SK-N-SH treated with all-trans-retinoic acid at 6 μM for 48 hours (cell line): Measurements from ENCODE around the gene SMYD4.
"Not testable (repeated sequence)": the region's sequence is repeated elsewhere in the genome, so short reads cannot be mapped to it uniquely, and the experiment has no call there.

Source experiments
- ATAC-seq: fragments of 200-7000 bp; cut with Tn5 transposase; 3 replicates; pipeline ENCODE4 v1.9.1; 2020; ENCODE audit warnings: mild to moderate bottlenecking, moderate library complexity
- ARNTL ChIP-seq: fragments of 450-650 bp; formaldehyde crosslinking; IDR thresholded peaks from 2 replicates; pipeline ENCODE4 v1.5.0; 2020; ENCODE audit warnings: low read depth, mild to moderate bottlenecking, moderate library complexity, borderline replicate concordance
- BACH2 ChIP-seq: fragments of 250-450 bp; sonication (Bioruptor Pico); IDR thresholded peaks from 2 replicates; pipeline ENCODE4 v1.9.0; 2021; ENCODE audit warnings: mild to moderate bottlenecking, borderline replicate concordance
- CSDC2 ChIP-seq: fragments of 250-450 bp; sonication (Bioruptor Pico); IDR thresholded peaks from 2 replicates; pipeline ENCODE4 v1.5.0; 2020; ENCODE audit warnings: mild to moderate bottlenecking, moderate library complexity
- GLIS3 ChIP-seq: fragments of 250-450 bp; sonication (Bioruptor Pico); IDR thresholded peaks from 2 replicates; pipeline ENCODE4 v1.5.0; 2020; ENCODE audit warnings: mild to moderate bottlenecking, moderate library complexity
- RARB ChIP-seq: fragments of 250-450 bp; sonication (Bioruptor Pico); IDR thresholded peaks from 2 replicates; pipeline ENCODE4 v1.8.0; 2021; ENCODE audit warnings: mild to moderate bottlenecking, moderate library complexity
- SNAI2 ChIP-seq: fragments of 250-450 bp; sonication (Bioruptor Pico); IDR thresholded peaks from 2 replicates; pipeline ENCODE4 v1.5.0; 2020; ENCODE audit warnings: mild to moderate bottlenecking, moderate library complexity
- TCF4 ChIP-seq: fragments of 250-450 bp; sonication (Bioruptor Pico); IDR thresholded peaks from 2 replicates; pipeline ENCODE4 v1.8.0; 2021; ENCODE audit warnings: mild to moderate bottlenecking, moderate library complexity, borderline replicate concordance
- TOX ChIP-seq: fragments of 250-450 bp; sonication (Bioruptor Pico); IDR thresholded peaks from 2 replicates; pipeline ENCODE4 v1.8.0; 2021; ENCODE audit warnings: mild to moderate bottlenecking, moderate library complexity, borderline replicate concordance
- ZC3H10 ChIP-seq: fragments of 250-450 bp; sonication (Bioruptor Pico); IDR thresholded peaks from 2 replicates; pipeline ENCODE4 v1.5.1; 2021; ENCODE audit warnings: mild to moderate bottlenecking, moderate library complexity
- ZFP3 ChIP-seq: fragments of 250-450 bp; sonication (Bioruptor Pico); IDR thresholded peaks from 2 replicates; pipeline ENCODE4 v1.5.0; 2020; ENCODE audit warnings: mild to moderate bottlenecking, moderate library complexity
- ZFP30 ChIP-seq: fragments of 450-650 bp; formaldehyde crosslinking; IDR thresholded peaks from 2 replicates; pipeline ENCODE4 v1.5.0; 2022; ENCODE audit warnings: mild to moderate bottlenecking, moderate library complexity
- ZNF565 ChIP-seq: fragments of 450-650 bp; formaldehyde crosslinking; conservative IDR thresholded peaks from 2 replicates; pipeline ENCODE4 v1.5.0; 2020; ENCODE audit warnings: low read depth, mild to moderate bottlenecking, moderate library complexity
- ZNF70 ChIP-seq: fragments of 450-650 bp; formaldehyde crosslinking; IDR thresholded peaks from 2 replicates; pipeline ENCODE4 v1.5.0; 2020; ENCODE audit warnings: mild to moderate bottlenecking, moderate library complexity
- ZNF8 ChIP-seq: fragments of 450-650 bp; formaldehyde crosslinking; IDR thresholded peaks from 2 replicates; pipeline ENCODE4 v1.5.0; 2020; ENCODE audit warnings: mild to moderate bottlenecking, moderate library complexity
- TF ChIP-seq, protein P1 (sequence below): fragments of 250-450 bp; sonication (Bioruptor Pico); IDR thresholded peaks from 2 replicates; pipeline ENCODE4 v1.8.0; 2020; ENCODE audit warnings: mild to moderate bottlenecking, moderate library complexity, borderline replicate concordance
- TF ChIP-seq, protein P2 (sequence below): fragments of 250-450 bp; sonication (Bioruptor Pico); IDR thresholded peaks from 2 replicates; pipeline ENCODE4 v1.8.0; 2021; ENCODE audit warnings: low read depth, mild to moderate bottlenecking, moderate library complexity, borderline replicate concordance
- TF ChIP-seq, protein P3 (sequence below): fragments of 250-450 bp; sonication (Bioruptor Pico); IDR thresholded peaks from 2 replicates; pipeline ENCODE4 v1.5.1; 2020; ENCODE audit warnings: low read depth, mild to moderate bottlenecking, moderate library complexity
- TF ChIP-seq, protein P4 (sequence below): fragments of 250-450 bp; sonication (Bioruptor Pico); IDR thresholded peaks from 2 replicates; pipeline ENCODE4 v1.5.1; 2021; ENCODE audit warnings: mild to moderate bottlenecking, moderate library complexity
- TF ChIP-seq, protein P5 (sequence below): fragments of 250-450 bp; sonication (Bioruptor Pico); IDR thresholded peaks from 2 replicates; pipeline ENCODE4 v1.5.0; 2020; ENCODE audit warnings: mild to moderate bottlenecking, moderate library complexity

SMYD4 gene

DNA sequence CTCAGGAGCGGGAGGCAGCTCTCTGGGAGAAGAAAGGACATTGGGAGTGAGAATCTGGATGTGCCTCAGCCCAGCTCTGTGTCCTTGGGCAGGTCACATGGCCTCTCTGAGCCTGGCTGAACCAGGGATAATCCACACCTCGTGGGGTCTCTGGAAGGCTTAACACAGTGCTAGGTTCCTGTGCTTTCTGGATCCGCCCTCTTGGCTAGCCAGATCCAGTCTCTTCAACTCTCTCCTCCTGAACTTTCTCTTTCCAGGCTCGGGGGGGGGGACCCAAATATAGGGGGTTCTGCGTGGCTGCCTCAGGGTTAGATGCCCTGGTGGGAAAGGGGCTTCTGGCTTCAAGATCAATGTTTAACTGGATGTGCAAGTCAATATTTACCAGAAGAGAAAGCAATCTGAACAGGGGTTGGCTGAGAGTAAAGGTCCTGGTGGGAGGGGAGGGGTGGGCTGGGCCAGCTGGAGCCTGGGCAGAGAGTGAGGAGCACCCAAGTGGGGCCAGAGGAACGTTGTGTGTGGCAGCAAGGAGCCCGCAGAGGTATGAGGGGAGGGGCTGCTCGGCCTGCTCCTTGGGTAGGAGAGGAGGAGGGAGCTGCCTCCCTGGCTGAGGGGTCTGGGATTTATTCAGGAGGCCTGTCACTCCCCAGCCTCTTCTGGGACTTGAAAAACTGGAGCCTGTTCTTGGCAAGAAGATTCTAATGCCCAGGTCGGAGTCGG lies 87.2 kb downstream of the SMYD4 start, which contains the start of gene SERPINF2 (continued):
- TF ChIP-seq, protein P1, sequence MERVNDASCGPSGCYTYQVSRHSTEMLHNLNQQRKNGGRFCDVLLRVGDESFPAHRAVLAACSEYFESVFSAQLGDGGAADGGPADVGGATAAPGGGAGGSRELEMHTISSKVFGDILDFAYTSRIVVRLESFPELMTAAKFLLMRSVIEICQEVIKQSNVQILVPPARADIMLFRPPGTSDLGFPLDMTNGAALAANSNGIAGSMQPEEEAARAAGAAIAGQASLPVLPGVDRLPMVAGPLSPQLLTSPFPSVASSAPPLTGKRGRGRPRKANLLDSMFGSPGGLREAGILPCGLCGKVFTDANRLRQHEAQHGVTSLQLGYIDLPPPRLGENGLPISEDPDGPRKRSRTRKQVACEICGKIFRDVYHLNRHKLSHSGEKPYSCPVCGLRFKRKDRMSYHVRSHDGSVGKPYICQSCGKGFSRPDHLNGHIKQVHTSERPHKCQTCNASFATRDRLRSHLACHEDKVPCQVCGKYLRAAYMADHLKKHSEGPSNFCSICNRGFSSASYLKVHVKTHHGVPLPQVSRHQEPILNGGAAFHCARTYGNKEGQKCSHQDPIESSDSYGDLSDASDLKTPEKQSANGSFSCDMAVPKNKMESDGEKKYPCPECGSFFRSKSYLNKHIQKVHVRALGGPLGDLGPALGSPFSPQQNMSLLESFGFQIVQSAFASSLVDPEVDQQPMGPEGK (CRISPR knock-in tag): no peak
- TF ChIP-seq ZNF70 (no peak), BACH2 (CRISPR knock-in tag) (no peak), ZNF8 (CRISPR knock-in tag) (no peak), GLIS3 (CRISPR knock-in tag) (no peak), ZFP30 (CRISPR knock-in tag) (no peak), ZFP3 (CRISPR knock-in tag) (no peak), ZC3H10 (CRISPR knock-in tag) (no peak)
- TF ChIP-seq, protein P2, sequence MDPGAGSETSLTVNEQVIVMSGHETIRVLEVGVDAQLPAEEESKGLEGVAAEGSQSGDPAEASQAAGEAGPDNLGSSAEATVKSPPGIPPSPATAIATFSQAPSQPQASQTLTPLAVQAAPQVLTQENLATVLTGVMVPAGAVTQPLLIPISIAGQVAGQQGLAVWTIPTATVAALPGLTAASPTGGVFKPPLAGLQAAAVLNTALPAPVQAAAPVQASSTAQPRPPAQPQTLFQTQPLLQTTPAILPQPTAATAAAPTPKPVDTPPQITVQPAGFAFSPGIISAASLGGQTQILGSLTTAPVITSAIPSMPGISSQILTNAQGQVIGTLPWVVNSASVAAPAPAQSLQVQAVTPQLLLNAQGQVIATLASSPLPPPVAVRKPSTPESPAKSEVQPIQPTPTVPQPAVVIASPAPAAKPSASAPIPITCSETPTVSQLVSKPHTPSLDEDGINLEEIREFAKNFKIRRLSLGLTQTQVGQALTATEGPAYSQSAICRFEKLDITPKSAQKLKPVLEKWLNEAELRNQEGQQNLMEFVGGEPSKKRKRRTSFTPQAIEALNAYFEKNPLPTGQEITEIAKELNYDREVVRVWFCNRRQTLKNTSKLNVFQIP (CRISPR knock-in tag): no peak
- TF ChIP-seq, all 23 proteins: peak for 0

DNA sequence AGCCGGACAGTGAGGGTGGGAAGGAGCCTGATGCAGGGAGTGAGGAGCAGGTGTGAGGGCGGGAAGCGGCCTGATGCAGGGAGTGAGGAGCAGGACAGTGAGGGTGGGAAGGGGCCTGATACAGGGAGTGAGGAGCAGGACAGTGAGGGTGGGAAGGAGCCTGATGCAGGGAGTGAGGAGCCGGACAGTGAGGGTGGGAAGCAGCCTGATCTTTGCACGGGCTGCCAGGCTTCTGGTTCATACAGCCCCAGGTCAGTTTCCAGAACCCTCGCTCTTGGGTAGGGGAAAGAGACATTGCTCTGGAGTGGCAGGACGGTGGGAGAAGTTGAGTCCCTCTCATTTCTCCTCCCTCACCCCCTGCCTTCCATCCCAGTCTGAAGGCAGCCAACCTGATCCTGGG lies 87.8 kb downstream of the SMYD4 start:
- ATAC-seq: not testable (repeated sequence)

DNA sequence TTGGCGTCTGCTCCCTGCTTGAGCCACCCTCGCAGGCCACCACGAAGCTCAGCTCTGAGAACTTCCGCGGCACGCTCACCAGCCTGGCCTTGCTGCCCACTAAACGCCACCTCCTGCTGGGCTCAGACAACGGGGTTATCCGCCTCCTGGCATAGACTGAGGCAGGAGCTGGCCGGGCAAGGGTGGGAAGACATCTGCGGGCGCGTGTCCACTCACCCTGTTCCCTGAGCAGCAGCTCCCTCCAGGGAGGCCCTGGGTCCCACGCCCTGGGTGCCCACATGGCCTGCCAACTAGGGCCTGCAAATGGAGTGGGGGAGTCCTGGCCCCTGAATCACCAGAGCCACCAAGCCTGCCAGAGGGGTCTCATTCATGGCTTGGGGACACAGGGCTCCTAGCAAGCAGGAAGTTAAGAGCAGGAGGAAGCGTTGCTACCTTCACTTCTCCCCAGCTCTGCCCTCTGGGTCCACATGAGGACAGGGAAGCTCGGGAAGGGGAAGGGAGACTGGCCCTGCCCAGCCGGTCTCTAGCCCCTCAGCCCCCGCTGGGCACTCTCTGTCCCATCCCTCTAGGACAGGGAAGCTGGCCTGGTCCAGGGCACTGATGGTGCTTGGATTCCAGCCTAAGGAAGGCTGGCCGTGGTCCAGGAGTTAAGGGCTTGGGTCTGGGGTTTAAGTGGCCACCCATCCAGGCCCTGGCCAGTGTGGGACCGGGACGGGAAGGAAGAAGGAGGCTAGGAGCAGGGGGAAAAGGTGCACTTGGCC lies 92.0 kb downstream of the SMYD4 start:
- TF ChIP-seq ZNF8 (CRISPR knock-in tag) (no peak), TOX (CRISPR knock-in tag) (no peak), GLIS3 (CRISPR knock-in tag) (no peak), ZNF70 (no peak), ZNF565 (no peak), CSDC2 (no peak), ZFP3 (CRISPR knock-in tag) (no peak), ZFP30 (CRISPR knock-in tag) (no peak), ARNTL (CRISPR knock-in tag) (no peak), ZC3H10 (CRISPR knock-in tag) (no peak), RARB (CRISPR knock-in tag) (no peak), SNAI2 (no peak), TCF4 (CRISPR knock-in tag) (no peak)
- TF ChIP-seq, protein P3, sequence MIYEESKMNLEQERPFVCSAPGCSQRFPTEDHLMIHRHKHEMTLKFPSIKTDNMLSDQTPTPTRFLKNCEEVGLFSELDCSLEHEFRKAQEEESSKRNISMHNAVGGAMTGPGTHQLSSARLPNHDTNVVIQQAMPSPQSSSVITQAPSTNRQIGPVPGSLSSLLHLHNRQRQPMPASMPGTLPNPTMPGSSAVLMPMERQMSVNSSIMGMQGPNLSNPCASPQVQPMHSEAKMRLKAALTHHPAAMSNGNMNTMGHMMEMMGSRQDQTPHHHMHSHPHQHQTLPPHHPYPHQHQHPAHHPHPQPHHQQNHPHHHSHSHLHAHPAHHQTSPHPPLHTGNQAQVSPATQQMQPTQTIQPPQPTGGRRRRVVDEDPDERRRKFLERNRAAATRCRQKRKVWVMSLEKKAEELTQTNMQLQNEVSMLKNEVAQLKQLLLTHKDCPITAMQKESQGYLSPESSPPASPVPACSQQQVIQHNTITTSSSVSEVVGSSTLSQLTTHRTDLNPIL (CRISPR knock-in tag): no peak
- TF ChIP-seq, protein P4, sequence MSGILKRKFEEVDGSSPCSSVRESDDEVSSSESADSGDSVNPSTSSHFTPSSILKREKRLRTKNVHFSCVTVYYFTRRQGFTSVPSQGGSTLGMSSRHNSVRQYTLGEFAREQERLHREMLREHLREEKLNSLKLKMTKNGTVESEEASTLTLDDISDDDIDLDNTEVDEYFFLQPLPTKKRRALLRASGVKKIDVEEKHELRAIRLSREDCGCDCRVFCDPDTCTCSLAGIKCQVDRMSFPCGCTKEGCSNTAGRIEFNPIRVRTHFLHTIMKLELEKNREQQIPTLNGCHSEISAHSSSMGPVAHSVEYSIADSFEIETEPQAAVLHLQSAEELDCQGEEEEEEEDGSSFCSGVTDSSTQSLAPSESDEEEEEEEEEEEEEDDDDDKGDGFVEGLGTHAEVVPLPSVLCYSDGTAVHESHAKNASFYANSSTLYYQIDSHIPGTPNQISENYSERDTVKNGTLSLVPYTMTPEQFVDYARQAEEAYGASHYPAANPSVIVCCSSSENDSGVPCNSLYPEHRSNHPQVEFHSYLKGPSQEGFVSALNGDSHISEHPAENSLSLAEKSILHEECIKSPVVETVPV (CRISPR knock-in tag): no peak
- TF ChIP-seq, protein P2 (CRISPR knock-in tag): no peak
- TF ChIP-seq, protein P5, sequence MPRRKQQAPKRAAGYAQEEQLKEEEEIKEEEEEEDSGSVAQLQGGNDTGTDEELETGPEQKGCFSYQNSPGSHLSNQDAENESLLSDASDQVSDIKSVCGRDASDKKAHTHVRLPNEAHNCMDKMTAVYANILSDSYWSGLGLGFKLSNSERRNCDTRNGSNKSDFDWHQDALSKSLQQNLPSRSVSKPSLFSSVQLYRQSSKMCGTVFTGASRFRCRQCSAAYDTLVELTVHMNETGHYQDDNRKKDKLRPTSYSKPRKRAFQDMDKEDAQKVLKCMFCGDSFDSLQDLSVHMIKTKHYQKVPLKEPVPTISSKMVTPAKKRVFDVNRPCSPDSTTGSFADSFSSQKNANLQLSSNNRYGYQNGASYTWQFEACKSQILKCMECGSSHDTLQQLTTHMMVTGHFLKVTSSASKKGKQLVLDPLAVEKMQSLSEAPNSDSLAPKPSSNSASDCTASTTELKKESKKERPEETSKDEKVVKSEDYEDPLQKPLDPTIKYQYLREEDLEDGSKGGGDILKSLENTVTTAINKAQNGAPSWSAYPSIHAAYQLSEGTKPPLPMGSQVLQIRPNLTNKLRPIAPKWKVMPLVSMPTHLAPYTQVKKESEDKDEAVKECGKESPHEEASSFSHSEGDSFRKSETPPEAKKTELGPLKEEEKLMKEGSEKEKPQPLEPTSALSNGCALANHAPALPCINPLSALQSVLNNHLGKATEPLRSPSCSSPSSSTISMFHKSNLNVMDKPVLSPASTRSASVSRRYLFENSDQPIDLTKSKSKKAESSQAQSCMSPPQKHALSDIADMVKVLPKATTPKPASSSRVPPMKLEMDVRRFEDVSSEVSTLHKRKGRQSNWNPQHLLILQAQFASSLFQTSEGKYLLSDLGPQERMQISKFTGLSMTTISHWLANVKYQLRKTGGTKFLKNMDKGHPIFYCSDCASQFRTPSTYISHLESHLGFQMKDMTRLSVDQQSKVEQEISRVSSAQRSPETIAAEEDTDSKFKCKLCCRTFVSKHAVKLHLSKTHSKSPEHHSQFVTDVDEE: no peak
- TF ChIP-seq, protein P1 (CRISPR knock-in tag): no peak
- TF ChIP-seq, all 23 proteins: peak for 0
- ATAC-seq: no peak
